Measurements from ENCODE around the gene EAPP.
"Not testable (repeated sequence)": the region's sequence is repeated elsewhere in the genome, so short reads cannot be mapped to it uniquely, and the experiment has no call there.

Gene EAPP, protein sequence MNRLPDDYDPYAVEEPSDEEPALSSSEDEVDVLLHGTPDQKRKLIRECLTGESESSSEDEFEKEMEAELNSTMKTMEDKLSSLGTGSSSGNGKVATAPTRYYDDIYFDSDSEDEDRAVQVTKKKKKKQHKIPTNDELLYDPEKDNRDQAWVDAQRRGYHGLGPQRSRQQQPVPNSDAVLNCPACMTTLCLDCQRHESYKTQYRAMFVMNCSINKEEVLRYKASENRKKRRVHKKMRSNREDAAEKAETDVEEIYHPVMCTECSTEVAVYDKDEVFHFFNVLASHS

DNA sequence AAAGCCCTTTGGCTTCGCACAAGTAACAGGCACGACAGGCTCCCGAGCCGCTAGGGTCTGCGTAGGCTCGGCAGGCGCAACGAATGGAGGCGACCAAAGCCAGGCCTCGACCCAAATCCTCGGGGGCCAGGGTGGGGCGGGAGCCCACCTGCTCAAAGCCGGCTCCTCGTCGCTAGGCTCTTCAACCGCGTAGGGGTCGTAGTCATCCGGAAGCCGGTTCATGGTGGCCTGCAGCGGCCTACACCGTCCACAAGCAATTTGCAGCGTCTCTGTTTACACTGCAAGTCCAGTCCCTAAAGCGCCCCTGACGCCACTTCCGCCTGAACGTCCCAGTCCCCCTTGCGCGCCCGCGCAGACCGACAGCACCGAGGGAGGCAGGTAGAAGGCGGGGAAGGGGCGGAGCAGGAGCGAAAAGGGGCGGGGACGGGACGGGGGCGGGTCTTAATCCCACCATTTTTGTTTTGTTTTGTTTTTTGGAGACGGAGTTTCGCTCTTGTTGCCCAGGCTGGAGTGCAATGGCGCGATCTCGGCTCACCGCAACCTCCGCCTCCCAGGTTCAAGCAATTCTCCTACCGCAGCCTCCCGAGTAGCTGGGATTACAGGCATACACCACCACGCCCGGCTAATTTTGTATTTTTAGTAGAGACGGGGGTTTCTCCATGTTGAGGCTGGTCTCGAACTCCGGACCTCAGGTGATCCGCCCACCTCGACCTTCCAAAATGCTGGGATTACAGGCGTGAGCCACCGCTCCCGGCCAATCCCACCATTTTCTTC lies at the start of gene EAPP:
TSS of gene EAPP (minus strand) at position 295 of the 774 bp plus-strand sequence. CDS start at position 222, 73 bp downstream.
- no peak for DNase-seq

GRCh38 chr14:34583525-34583924 lies 44.0 kb upstream of the EAPP start:
- DNase-seq, result no peak

DNA sequence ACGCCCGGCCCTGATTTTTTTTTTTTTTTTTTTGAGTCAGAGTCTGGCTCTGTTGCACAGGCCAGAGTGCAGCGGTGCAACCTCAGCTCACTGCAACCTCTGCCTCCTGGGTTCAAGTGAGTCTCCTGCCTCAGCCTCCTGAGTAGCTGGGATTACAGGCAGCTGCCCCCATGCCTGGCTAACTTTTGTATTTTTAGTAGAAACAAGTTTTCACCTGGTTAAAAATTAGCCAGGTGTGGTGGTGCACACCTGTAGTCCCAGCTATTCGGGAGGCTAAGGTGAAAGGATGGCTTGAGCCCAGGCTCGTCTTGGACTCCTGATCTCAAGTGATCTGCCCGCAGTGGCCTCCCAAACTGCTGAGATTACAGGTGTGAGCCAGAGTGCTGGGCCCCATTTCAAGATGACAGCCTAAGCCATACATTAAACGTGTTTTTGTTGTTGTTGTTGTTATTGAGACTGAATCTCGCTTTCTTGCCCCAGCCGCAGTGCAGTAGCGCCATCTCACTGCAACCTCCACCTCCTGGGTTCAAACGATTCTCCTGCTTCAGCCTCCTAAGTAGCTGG lies 42.7 kb upstream of the EAPP start:
- DNase-seq, result no peak

GRCh38 chr14:34580381-34580780 lies 40.9 kb upstream of the EAPP start:
- DNase-seq, result no peak

DNA sequence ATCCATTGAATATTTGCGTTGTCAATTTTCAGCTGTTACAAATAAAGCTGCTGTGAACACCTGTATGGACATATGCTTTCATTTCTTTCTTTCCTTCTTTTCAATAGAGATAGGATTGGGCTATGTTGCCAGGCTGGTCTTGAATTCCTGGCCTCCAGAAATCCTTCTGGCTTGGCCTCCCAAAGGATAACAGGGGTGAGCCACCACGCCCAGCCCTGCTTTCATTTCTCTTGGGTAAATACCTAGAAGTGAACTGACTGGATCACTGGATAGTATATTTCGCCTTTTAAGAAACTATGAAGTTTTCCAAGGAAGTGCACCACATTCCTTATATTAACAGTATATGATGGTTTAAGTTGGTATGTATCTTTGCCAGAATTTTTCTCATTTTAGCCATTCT lies 32.3 kb upstream of the EAPP start:
- no peak for DNase-seq

DNA sequence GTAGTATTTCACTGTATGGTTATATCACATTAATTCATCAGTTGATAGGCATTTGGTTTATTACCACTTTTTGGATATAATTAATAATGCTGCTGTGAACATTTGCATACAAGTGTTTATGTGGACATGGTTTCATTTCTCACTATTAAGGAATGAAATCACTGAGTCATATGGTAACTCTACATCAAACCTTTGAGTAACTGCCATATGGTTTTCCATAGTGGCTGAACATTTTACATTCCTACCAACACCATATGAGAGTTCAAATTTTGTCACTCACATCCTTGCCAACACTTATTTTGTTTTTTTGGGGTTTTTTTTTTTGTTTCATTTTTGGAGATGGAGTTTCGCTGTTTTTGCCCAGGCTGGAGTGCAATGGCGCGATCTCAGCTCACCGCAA lies 30.2 kb upstream of the EAPP start:
- DNase-seq, result no peak

- DNase-seq, result no peak
These were observed 29.3 kb upstream of the EAPP start for GRCh38 chr14:34568803-34569202.

- DNase-seq, result no peak
These were observed 23.3 kb upstream of the EAPP start for GRCh38 chr14:34562776-34563150.

DNA sequence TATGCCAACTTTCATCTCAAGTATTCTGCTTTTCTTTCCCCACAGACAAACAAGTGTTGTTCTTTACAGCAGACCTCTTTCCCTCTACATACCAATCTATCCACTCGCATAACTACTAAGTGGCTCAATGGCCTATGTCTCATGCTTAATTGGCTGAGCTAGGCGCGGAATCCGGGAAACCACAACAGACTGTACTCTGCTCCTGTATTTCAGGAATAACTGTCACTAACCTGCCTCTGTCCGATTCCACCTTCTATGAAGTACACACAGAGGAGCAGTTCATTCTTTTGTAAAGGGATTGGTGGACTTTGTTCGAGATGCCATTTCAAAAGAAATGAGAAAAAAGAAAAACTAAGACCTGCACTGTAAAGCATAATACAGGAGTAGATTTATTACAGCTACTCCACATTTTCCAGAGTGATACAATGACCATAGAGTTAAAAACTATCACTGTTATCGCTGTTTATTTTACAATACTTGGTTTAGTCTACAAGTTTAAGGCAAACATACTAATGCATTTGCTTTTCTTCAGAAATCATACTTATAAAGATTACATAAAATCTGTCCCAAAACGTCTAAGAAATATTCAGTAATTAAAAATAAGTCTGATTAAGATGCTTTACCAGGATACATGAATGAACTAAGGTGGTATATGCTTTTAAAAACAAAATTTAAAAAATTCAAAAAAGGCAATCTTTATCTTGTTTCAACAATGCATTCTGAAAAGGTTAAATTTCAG lies 22.7 kb upstream of the EAPP start:
- DNase-seq, result not testable (repeated sequence)

GRCh38 chr14:34556498-34556829 lies 17.0 kb upstream of the EAPP start:
- DNase-seq, result not testable (repeated sequence)

GRCh38 chr14:34555583-34556497 lies 16.3 kb upstream of the EAPP start:
- DNase-seq, result not testable (repeated sequence)

- no peak for DNase-seq
These were observed 15.2 kb upstream of the EAPP start for GRCh38 chr14:34554540-34555250.

DNA sequence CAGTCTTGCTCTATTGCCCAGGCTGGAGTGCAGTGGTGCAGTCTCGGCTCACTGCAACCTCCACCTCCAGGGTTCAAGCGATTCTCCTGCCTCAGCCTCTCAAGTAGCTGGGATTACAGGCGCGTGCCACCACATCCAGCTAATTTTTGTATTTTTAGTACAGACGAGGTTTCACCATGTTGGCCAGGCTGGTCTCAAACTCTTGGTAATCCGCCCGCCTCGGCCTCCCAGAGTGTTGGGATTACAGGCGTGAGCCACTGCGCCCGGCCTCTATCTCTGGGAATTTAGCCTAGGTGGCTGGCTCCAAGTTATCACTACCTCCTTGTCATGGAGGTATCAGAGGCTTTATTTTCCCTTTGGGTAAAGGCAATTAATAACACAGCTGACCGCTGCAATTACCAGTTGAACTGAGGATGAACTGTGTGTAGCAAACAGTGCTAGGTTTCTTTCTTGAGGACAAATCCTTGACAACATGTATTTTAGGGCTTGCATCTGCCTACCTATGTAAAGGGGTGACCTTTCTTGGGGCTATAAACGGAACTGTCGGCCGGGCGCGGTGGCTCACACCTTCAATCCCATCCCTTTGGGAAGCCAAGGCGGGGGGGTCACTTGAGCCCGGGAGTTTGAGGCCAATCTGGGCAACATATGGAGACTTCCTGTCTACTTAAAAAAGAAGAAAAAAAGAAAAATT lies 9.9 kb upstream of the EAPP start:
- not testable (repeated sequence) for DNase-seq

DNA sequence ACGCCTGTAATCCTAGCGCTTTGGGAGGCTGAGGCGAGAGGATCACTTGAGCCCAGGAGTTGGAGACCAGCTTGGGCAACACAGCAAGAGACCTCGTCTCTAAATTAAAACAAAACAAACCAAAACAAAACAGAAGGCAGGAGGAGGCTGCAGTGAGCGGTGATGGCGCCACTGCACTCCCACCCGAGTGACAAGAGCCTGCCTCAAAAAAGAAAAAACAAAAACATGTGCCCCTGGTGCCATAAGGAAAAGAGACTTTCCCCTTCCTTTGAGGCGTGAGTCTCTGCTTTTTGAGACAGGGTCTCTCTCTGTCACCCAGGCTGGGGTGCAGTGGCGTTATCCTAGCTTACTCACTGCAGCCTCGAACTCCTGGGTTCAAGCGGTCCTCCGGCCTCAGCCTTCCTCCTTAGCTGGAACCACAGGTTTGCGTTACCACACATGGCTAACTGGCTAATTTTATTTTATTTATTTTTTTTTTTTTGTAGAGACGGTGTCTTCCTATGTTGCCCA lies 9.0 kb upstream of the EAPP start:
- DNase-seq, result no peak

DNA sequence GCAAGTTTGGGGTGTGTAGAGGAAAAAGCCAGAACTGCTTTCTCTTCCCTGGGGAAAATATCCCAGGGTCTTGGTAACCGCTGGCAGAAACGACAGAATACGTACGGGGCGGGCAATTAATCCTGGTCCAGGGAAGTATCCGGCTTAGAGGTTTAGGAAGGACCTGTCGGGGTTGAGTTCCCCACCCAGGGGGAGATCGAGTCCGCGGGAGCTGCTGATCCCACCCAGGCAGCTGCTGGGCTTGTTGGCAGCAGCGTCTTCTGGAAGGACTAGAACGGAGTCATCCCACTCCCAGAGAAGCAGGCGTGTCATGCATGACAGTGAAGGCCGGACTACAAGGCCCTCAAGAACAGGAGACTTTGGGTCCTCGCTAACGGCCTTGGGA lies 7.6 kb upstream of the EAPP start:
- DNase-seq, result not testable (repeated sequence)

DNA sequence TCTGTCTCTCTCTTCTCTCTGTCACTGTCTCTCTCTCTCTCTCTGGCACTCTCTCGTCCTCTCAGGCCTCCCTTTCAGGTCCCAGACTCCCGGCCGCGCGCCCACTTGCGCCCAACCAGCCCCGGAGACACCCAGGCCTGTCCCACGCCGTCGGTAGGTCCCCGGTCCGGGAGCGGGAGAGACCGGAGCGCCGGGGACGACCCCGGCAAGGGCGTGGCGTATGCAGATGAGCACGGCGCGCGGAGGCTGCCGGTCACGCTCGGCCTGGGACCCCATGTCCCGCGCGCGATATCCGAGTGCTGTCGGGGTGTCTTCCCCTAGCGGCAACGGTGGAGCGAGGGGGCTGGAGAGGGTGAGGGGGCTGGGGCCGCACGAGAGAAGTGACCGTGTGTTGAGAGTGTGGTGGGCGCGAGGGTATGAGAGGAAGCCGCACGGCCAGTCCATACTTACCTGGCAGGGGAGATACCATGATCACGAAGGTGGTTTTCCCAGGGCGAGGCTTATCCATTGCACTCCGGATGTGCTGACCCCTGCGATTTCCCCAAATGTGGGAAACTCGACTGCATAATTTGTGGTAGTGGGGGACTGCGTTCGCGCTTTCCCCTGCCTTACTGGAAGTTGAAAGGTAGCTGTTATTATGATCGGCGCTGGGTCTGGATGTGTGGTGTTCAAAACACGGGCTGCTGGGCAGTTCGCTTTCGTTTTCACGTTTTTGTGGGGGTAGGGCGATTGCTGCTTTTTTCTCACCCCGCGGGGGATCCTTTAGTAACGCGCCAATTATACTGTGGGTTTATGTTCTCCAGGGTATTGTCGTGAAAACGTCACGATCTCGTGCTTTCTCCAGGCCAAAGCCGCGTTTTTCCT lies 7.0 kb upstream of the EAPP start:
- not testable (repeated sequence) for DNase-seq

- DNase-seq, result not testable (repeated sequence)
These were observed 919 bp upstream of the EAPP start for GRCh38 chr14:34540181-34541059.

GRCh38 chr14:34538871-34539406 lies 562 bp downstream of the EAPP start:
- no peak for DNase-seq
